Neural cell (in vitro differentiated cells): ENCODE data around the gene HSF4. TPM values are rescaled to one million over a fixed set of nuclear protein-coding genes. Genes with fewer than 3 reads are reported as not detected.
A peak's percentile ranks its signal among the peaks of the same experiment; 100 is the strongest.

ENCODE experiments used
- H2AFZ ChIP-seq: fragments of 200-600, 300-800 bp; sonication (generic), shearing (Covaris generic); 2 replicates; pipeline ENCODE4 v1.6.0; 2014; ENCODE audit warnings: low read depth, mild to moderate bottlenecking, antibody characterized with exemption, low read length, moderate library complexity
- H3F3A ChIP-seq: fragments of 200-600 bp; shearing (Covaris generic); 2 replicates; pipeline ENCODE4 v1.6.1; 2016; ENCODE audit warnings: mild to moderate bottlenecking, moderate library complexity, mixed read lengths, antibody characterized with exemption, low read length; ENCODE audit not compliant: insufficient read depth, poor library complexity, severe bottlenecking
- H3K27ac ChIP-seq: fragments of 200-600, 300-800 bp; sonication (generic), shearing (Covaris generic); 2 replicates; pipeline ENCODE4 v1.5.1; 2014; ENCODE audit warnings: mild to moderate bottlenecking, low read length, moderate library complexity
- H3K27me3 ChIP-seq: fragments of 300-800, 200-600 bp; sonication (generic), shearing (Covaris generic); 2 replicates; pipeline ENCODE4 v1.6.0; 2014; ENCODE audit warnings: mild to moderate bottlenecking, low read depth, low read length, moderate library complexity; ENCODE audit not compliant: insufficient read depth
- H3K36me3 ChIP-seq: fragments of 300-800, 200-600 bp; sonication (generic), shearing (Covaris generic); 2 replicates; pipeline ENCODE4 v1.5.1; 2014; ENCODE audit warnings: mild to moderate bottlenecking, antibody characterized with exemption, low read length, moderate library complexity; ENCODE audit not compliant: insufficient read depth
- H3K4me2 ChIP-seq: fragments of 300-800, 200-600 bp; sonication (generic), shearing (Covaris generic); 2 replicates; pipeline ENCODE4 v1.6.0; 2014; ENCODE audit warnings: mild to moderate bottlenecking, low read length
- H3K4me3 ChIP-seq: fragments of 300-800, 200-600 bp; sonication (generic), shearing (Covaris generic); 2 replicates; pipeline ENCODE4 v1.5.1; 2014; ENCODE audit warnings: mild to moderate bottlenecking, low read length, moderate library complexity
- H3K79me2 ChIP-seq: fragments of 200-600 bp; shearing (Covaris generic); replicated peaks from 2 replicates; pipeline ENCODE4 v1.6.0; 2014; ENCODE audit warnings: mild to moderate bottlenecking, low read length, moderate library complexity; ENCODE audit not compliant: insufficient read depth
- H3K9ac ChIP-seq: fragments of 300-800, 200-600 bp; sonication (generic), shearing (Covaris generic); 2 replicates; pipeline ENCODE4 v1.6.1; 2016; ENCODE audit warnings: mild to moderate bottlenecking, low read length, mixed read lengths
- H3K9me2 ChIP-seq: fragments of 200-600 bp; shearing (Covaris generic); 2 replicates; pipeline ENCODE4 v1.6.1; 2016; ENCODE audit warnings: mild to moderate bottlenecking, low read length, mixed read lengths; ENCODE audit not compliant: insufficient read depth
- H3K9me3 ChIP-seq: fragments of 200-600, 300-800 bp; sonication (generic), shearing (Covaris generic); 2 replicates; pipeline ENCODE4 v1.6.1; 2016; ENCODE audit warnings: mild to moderate bottlenecking, mixed run types, low read length, moderate library complexity, mixed read lengths
- H4K20me1 ChIP-seq: fragments of 200-600 bp; shearing (Covaris generic); 2 replicates; pipeline ENCODE4 v1.6.1; 2016; ENCODE audit warnings: mild to moderate bottlenecking, mixed run types; ENCODE audit not compliant: insufficient read depth
- EP300 ChIP-seq: fragments of 450-650 bp; conservative IDR thresholded peaks from 2 replicates; pipeline ENCODE4 v1.6.1; 2014; ENCODE audit warnings: antibody characterized with exemption, mild to moderate bottlenecking, moderate library complexity; ENCODE audit not compliant: poor library complexity, severe bottlenecking
- EZH2 ChIP-seq: fragments of 200-600, 300-800 bp; shearing (Covaris generic), sonication (generic); IDR thresholded peaks from 2 replicates; pipeline ENCODE4 v1.6.1; 2014; ENCODE audit warnings: antibody characterized with exemption, low read length, borderline replicate concordance, mild to moderate bottlenecking; ENCODE audit not compliant: insufficient read depth, poor library complexity, severe bottlenecking
- MXI1 ChIP-seq: fragments of 450-650 bp; conservative IDR thresholded peaks from 2 replicates; pipeline ENCODE4 v1.6.1; 2014; ENCODE audit warnings: antibody characterized with exemption, mild to moderate bottlenecking; ENCODE audit not compliant: poor library complexity, severe bottlenecking
- POLR2AphosphoS5 ChIP-seq: IDR thresholded peaks from 2 replicates; pipeline ENCODE4 v1.6.1; 2012
- RAD21 ChIP-seq: fragments of 450-650 bp; conservative IDR thresholded peaks from 2 replicates; pipeline ENCODE4 v1.6.1; 2014; ENCODE audit warnings: antibody characterized with exemption, mild to moderate bottlenecking, moderate library complexity
- SMC3 ChIP-seq: fragments of 450-650 bp; conservative IDR thresholded peaks from 2 replicates; pipeline ENCODE4 v1.6.1; 2014; ENCODE audit warnings: antibody characterized with exemption, mild to moderate bottlenecking, moderate library complexity; ENCODE audit not compliant: poor library complexity
- TAF1 ChIP-seq: IDR thresholded peaks from 2 replicates; pipeline ENCODE4 v1.6.1; 2012; ENCODE audit warnings: low read depth
- polyA plus RNA-seq: library from polyadenylated mRNA; depleted of rRNA; stranded (reverse); fragments of >200 nt; gene quantifications from 2 replicates; pipeline ENCODE4 v1.2.3, GENCODE V29; 2014
- TF ChIP-seq, protein P1 (sequence below): fragments of 450-650 bp; IDR thresholded peaks from 2 replicates; pipeline ENCODE4 v1.5.1; 2014; ENCODE audit warnings: antibody characterized with exemption, mild to moderate bottlenecking, moderate library complexity; ENCODE audit not compliant: poor library complexity, severe bottlenecking
- TF ChIP-seq, protein P2 (sequence below): IDR thresholded peaks from 2 replicates; pipeline ENCODE4 v1.6.1; 2012; ENCODE audit warnings: borderline replicate concordance

The HSF4 gene
- polyA plus RNA-seq, 1 donor from 2014 or later: 12.7 TPM

DNA sequence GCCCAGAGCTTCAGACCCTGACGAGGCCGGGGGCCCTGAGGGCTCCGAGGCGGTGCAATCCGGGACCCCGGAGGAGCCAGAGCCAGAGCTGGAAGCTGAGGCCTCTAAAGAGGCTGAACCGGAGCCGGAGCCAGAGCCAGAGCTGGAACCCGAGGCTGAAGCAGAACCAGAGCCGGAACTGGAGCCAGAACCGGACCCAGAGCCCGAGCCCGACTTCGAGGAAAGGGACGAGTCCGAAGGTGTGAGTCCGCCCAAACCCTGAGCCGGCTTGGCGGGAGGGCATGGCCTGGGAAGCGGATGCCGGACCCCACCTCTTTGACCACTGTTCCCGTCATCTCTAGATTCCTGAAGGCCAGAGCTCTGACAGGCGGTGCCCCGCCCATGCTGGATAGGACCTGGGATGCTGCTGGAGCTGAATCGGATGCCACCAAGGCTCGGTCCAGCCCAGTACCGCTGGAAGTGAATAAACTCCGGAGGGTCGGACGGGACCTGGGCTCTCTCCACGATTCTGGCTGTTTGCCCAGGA, 10.2 kb downstream of the HSF4 start:
- no peaks in the 10 kb centered on the region for H3K9me2 ChIP-seq
- H3K4me3 ChIP-seq: peak overlapping the region; percentile 63
- no peaks in the 10 kb centered on the region for H3K9me3 ChIP-seq
- H2AFZ ChIP-seq: no peak overlapping the region
- TF ChIP-seq POLR2AphosphoS5: no peak
- TF ChIP-seq EZH2: no peak
- no peak for TF ChIP-seq SMC3
- TF ChIP-seq TAF1: no peak
- no peak for TF ChIP-seq RAD21
- TF ChIP-seq, protein P1, sequence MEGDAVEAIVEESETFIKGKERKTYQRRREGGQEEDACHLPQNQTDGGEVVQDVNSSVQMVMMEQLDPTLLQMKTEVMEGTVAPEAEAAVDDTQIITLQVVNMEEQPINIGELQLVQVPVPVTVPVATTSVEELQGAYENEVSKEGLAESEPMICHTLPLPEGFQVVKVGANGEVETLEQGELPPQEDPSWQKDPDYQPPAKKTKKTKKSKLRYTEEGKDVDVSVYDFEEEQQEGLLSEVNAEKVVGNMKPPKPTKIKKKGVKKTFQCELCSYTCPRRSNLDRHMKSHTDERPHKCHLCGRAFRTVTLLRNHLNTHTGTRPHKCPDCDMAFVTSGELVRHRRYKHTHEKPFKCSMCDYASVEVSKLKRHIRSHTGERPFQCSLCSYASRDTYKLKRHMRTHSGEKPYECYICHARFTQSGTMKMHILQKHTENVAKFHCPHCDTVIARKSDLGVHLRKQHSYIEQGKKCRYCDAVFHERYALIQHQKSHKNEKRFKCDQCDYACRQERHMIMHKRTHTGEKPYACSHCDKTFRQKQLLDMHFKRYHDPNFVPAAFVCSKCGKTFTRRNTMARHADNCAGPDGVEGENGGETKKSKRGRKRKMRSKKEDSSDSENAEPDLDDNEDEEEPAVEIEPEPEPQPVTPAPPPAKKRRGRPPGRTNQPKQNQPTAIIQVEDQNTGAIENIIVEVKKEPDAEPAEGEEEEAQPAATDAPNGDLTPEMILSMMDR: no peak
- TF ChIP-seq, protein P2, sequence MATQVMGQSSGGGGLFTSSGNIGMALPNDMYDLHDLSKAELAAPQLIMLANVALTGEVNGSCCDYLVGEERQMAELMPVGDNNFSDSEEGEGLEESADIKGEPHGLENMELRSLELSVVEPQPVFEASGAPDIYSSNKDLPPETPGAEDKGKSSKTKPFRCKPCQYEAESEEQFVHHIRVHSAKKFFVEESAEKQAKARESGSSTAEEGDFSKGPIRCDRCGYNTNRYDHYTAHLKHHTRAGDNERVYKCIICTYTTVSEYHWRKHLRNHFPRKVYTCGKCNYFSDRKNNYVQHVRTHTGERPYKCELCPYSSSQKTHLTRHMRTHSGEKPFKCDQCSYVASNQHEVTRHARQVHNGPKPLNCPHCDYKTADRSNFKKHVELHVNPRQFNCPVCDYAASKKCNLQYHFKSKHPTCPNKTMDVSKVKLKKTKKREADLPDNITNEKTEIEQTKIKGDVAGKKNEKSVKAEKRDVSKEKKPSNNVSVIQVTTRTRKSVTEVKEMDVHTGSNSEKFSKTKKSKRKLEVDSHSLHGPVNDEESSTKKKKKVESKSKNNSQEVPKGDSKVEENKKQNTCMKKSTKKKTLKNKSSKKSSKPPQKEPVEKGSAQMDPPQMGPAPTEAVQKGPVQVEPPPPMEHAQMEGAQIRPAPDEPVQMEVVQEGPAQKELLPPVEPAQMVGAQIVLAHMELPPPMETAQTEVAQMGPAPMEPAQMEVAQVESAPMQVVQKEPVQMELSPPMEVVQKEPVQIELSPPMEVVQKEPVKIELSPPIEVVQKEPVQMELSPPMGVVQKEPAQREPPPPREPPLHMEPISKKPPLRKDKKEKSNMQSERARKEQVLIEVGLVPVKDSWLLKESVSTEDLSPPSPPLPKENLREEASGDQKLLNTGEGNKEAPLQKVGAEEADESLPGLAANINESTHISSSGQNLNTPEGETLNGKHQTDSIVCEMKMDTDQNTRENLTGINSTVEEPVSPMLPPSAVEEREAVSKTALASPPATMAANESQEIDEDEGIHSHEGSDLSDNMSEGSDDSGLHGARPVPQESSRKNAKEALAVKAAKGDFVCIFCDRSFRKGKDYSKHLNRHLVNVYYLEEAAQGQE: no peak
- TF ChIP-seq MXI1: no peak
- TF ChIP-seq EP300: no peak
- no peak overlapping the region for H3K27ac ChIP-seq
- peaks cover 20% of the 10 kb centered on the region for H4K20me1 ChIP-seq
- no peaks in the 10 kb centered on the region for H3F3A ChIP-seq
- H3K79me2 ChIP-seq: no peaks in the 10 kb centered on the region
- no peaks in the 10 kb centered on the region for H3K36me3 ChIP-seq
- H3K9ac ChIP-seq: peak overlapping the region; percentile 38
- peaks cover 72% of the 10 kb centered on the region for H3K27me3 ChIP-seq
- no peak overlapping the region for H3K4me2 ChIP-seq

DNA sequence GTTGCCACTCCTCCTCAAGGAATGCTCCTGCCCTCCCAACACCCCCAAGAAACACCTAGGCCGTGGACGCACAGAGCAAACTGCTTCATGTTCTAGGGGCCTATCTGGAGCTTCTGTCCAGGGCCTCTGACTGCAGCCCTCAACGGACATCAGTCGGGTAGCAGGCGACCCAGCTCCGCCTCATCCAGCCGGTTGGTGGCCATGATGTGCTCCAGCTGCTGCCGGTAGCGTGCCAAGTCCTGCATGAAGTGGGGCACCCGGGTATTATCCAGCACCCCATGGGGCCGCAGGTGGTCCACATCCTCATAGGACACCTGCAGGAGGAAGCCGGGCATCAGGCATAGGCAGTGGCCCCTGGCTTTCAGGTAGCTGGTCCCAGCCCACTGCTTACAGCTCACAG, 12.1 kb downstream of the HSF4 start:
- peaks cover 9% of the 10 kb centered on the region for H3K79me2 ChIP-seq
- H3K9me3 ChIP-seq: no peaks in the 10 kb centered on the region
- no peaks in the 10 kb centered on the region for H3K36me3 ChIP-seq
- H3F3A ChIP-seq: no peaks in the 10 kb centered on the region
- no peak overlapping the region for H3K4me2 ChIP-seq
- H3K27ac ChIP-seq: no peak overlapping the region
- H3K9me2 ChIP-seq: no peaks in the 10 kb centered on the region
- peaks cover 58% of the 10 kb centered on the region for H3K27me3 ChIP-seq
- H2AFZ ChIP-seq: no peak overlapping the region
- TF ChIP-seq EP300 (no peak), RAD21 (no peak), MXI1 (no peak), POLR2AphosphoS5 (no peak), SMC3 (no peak)
- TF ChIP-seq, protein P1: no peak
- TF ChIP-seq, protein P2: no peak
- peaks cover 20% of the 10 kb centered on the region for H4K20me1 ChIP-seq
- no peak overlapping the region for H3K4me3 ChIP-seq
- no peak overlapping the region for H3K9ac ChIP-seq
